Measurements from ENCODE around the gene GNRHR. TPM values are rescaled to one million over a fixed set of nuclear protein-coding genes. Genes with fewer than 3 reads are reported as not detected.

The GNRHR gene
- total RNA-seq, 4 donors from 2014 or later, result not detected

DNA sequence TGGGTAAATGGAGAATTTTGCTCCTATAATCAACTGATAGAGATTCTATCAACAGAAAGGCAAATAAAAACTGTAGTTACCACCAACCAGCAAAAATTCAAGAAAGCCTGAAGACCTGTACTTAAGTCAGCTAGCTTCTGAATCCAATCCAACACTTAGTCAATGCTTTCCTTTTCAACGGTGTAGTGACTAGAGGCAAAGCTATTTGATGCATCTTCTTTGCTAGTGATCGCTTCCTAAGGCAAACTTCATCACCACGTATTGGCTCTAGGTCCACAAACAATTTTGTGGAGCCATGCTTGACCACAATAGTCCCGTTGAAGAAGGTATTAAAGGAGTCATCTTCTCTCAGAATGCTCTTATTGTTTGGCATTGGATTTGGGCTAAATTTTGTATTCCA is 28.2 kb downstream of the GNRHR start:
- WGBS, 2 donors, result 60 to 83% methylated on average over 4 of the region's 4 CpGs
- intact Hi-C loops (cut with DNase I; ENCODE audit: low total_unique reads), result no loop called here
- TF ChIP-seq POLR2A (IDR thresholded peaks at IDR 0.05), result no peak
- TF ChIP-seq, protein P1, sequence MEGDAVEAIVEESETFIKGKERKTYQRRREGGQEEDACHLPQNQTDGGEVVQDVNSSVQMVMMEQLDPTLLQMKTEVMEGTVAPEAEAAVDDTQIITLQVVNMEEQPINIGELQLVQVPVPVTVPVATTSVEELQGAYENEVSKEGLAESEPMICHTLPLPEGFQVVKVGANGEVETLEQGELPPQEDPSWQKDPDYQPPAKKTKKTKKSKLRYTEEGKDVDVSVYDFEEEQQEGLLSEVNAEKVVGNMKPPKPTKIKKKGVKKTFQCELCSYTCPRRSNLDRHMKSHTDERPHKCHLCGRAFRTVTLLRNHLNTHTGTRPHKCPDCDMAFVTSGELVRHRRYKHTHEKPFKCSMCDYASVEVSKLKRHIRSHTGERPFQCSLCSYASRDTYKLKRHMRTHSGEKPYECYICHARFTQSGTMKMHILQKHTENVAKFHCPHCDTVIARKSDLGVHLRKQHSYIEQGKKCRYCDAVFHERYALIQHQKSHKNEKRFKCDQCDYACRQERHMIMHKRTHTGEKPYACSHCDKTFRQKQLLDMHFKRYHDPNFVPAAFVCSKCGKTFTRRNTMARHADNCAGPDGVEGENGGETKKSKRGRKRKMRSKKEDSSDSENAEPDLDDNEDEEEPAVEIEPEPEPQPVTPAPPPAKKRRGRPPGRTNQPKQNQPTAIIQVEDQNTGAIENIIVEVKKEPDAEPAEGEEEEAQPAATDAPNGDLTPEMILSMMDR (IDR thresholded peaks at IDR 0.05), result no peak
- no peak overlapping the region for H3K4me3 ChIP-seq (ENCODE audit: low read depth, poor library complexity, severe bottlenecking)
- no peak for DNase-seq (ENCODE audit: low spot score in 2 of 2)

DNA sequence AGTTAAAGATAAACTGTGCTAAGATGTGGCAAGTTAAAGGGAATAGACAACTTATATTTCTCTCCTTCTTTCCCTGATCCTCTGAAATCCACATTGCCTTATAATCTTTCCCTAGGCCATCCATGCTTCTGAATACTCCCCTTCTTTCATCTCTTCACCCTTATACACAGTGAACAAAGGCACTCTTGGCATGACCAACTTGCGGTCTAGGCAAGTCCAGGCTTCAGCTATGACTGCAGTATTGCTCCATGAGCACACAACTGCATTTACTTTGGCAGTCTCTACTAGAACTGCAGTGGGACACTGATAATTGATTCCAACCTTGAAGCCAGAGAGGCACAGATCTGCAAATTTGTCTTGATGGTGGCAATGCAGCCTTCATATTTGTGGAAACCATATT is 29.1 kb downstream of the GNRHR start:
- no peak for TF ChIP-seq POLR2A (IDR thresholded peaks at IDR 0.05)
- TF ChIP-seq, protein P1 (IDR thresholded peaks at IDR 0.05), result no peak
- 63 to 68% methylated on average over 1 of the region's 1 CpG for WGBS, 2 donors
- no peak overlapping the region for H3K4me3 ChIP-seq (ENCODE audit: low read depth, poor library complexity, severe bottlenecking)
- DNase-seq (ENCODE audit: low spot score in 2 of 2), result no peak
- intact Hi-C loops (cut with DNase I; ENCODE audit: low total_unique reads), result no loop called here

DNA sequence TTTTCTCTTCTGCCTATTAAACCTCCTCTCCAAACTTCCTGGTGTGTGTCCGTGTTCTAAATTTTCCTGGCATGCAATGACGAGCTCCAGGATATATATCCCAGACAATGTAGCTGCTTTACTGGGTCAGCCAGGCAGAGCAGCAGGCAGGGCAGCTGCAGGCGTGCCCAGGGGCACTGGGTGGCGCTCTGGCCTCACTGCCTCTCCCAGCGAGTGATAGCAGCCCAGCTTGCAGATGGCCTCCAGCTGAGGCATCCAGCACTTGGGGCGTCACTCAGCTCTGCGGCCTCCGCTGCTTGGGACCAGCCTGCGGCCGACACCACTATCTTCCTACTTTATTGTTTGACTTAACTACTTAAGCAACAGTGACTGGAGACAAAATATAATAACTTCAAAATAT is 30.2 kb downstream of the GNRHR start:
- 61 to 76% methylated on average over 10 of the region's 10 CpGs for WGBS, 2 donors

DNA sequence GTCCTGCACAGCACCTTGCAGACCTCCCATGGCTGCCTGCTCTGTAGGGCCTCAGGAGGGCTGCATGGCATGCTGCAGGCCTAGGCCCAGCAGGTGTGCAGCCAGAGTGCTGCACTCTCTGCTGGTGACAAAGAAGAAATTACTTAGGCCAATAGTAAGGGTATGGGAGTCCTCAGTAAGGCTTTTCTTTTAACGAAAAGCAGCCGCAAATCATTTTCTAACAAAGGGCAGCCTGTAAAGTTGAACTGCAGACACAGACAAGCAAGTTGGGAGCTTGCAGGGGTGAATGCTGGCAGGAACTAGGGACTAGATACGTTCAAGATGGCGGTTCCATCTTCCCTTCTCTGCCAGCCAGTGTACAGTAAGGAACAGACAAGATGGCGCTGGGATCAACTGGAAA is 30.8 kb downstream of the GNRHR start:
- no peak overlapping the region for H3K4me3 ChIP-seq (ENCODE audit: low read depth, poor library complexity, severe bottlenecking)
- DNase-seq (ENCODE audit: low spot score in 2 of 2), result no peak
- WGBS, 2 donors, result 88 to 92% methylated on average over 5 of the region's 5 CpGs
- TF ChIP-seq, protein P1 (IDR thresholded peaks at IDR 0.05), result no peak
- TF ChIP-seq POLR2A (IDR thresholded peaks at IDR 0.05), result no peak
- intact Hi-C loops (cut with DNase I; ENCODE audit: low total_unique reads), result no loop called here

More for the DNA sequence above, 30.2 kb downstream of the GNRHR start:
- intact Hi-C loops (cut with DNase I; ENCODE audit: low total_unique reads), result no loop called here
- no peak for DNase-seq (ENCODE audit: low spot score in 2 of 2)
- no peak overlapping the region for H3K4me3 ChIP-seq (ENCODE audit: low read depth, poor library complexity, severe bottlenecking)
- no peak for TF ChIP-seq POLR2A (IDR thresholded peaks at IDR 0.05)
- TF ChIP-seq, protein P1 (IDR thresholded peaks at IDR 0.05), result no peak

DNA sequence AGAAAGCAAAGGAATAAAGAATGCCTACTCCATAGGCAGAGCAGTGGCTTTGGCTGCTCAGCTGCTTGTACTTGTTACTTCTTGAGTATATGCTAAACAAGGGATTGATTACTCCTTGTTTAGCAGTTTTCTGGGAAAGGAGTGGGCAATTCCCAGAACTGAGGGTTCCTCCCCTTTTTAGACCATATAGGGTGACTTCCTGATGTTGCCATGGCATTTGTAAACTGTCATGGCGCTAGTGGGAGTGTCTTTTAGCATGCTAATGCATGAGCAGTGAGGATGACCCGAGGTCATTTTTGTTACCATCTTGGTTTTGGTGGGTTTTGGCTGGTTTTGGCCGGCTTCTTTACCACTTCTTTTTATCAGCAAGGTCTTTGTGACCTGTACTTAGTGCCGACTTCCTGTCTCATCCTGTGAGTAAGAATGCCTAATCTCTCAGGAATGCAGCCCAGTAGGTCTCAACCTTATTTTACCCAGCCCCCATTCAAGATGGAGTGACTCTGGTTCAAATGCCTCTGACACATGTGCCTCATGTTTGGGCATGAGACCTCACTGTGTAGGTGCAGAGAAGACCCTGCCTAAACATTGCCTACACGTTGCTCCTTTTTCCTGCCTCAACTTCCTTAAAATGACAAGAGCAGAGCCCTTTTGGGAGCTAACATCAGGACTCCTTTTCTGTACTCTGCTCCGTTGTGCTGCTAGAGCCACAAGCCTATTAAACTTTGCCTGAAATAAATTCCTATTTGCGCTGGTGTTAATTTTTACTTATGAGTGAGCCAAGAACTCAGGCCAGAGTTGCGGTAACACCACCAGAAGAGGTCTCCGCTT is 32.2 kb downstream of the GNRHR start:
- 74 to 80% methylated on average over 9 of the region's 9 CpGs for WGBS, 2 donors
- no peak for DNase-seq (ENCODE audit: low spot score in 2 of 2)
- intact Hi-C loops (cut with DNase I; ENCODE audit: low total_unique reads), result no loop called here
- TF ChIP-seq, protein P1 (IDR thresholded peaks at IDR 0.05), result no peak
- TF ChIP-seq POLR2A (IDR thresholded peaks at IDR 0.05), result no peak
- no peak overlapping the region for H3K4me3 ChIP-seq (ENCODE audit: low read depth, poor library complexity, severe bottlenecking)
